Keratinocyte (primary cell): Measurements from ENCODE around the gene CCDC70. TPM values are rescaled to one million over a fixed set of nuclear protein-coding genes. Genes with fewer than 3 reads are reported as not detected.

Experiments
- DNase-seq: peaks from one replicate; pipeline ENCODE4 v3.0.0-alpha.2; 2011; ENCODE audit warnings: low read depth, missing footprints, low spot score
- FAIRE-seq: peaks from 2 replicates; lab custom pipeline; 2011; peaks lifted over from hg19 to GRCh38; lab: Jason Lieb, UNC
- H2AFZ ChIP-seq: 2 replicates; pipeline ENCODE4 v1.6.0; 2012; ENCODE audit warnings: low read length, control low read depth, inconsistent platforms; ENCODE audit not compliant: control insufficient read depth
- H3K27ac ChIP-seq: 2 replicates; pipeline ENCODE4 v1.5.1; 2011; ENCODE audit warnings: low read length; ENCODE audit not compliant: control insufficient read depth, insufficient read depth
- H3K27me3 ChIP-seq: 3 replicates; pipeline ENCODE4 v1.6.0; 2011; ENCODE audit warnings: low read length; ENCODE audit not compliant: control insufficient read depth, insufficient read depth; ENCODE audit errors: extremely low read depth
- H3K36me3 ChIP-seq, 2 experiments: 2 replicates in 1 of 2; 3 replicates in 1 of 2; pipeline ENCODE4 v1.5.1; 2011; ENCODE audit warnings: low read length in 2 of 2, mild to moderate bottlenecking in 1 of 2; ENCODE audit not compliant: control insufficient read depth in 2 of 2, insufficient read depth in 2 of 2; ENCODE audit errors: extremely low read depth in 1 of 2
- H3K4me1 ChIP-seq: 3 replicates; pipeline ENCODE4 v1.5.1; 2011; ENCODE audit warnings: low read length; ENCODE audit not compliant: control insufficient read depth, insufficient read depth; ENCODE audit errors: extremely low read depth
- H3K4me2 ChIP-seq: 3 replicates; pipeline ENCODE4 v1.6.0; 2011; ENCODE audit warnings: low read depth, low read length; ENCODE audit not compliant: control insufficient read depth, insufficient read depth; ENCODE audit errors: extremely low read depth
- H3K4me3 ChIP-seq, 3 experiments: fragments of 200-600 bp in 1 of 3; sonication (generic) in 1 of 3; 2 replicates in 2 of 3; 3 replicates in 1 of 3; pipeline ENCODE4 v1.5.1; 2011 to 2016; ENCODE audit warnings: low read length in 3 of 3, mild to moderate bottlenecking in 3 of 3, control low read depth in 2 of 3, inconsistent platforms in 1 of 3, low read depth in 1 of 3, mixed read lengths in 1 of 3, mixed run types in 1 of 3, moderate library complexity in 1 of 3; ENCODE audit not compliant: control insufficient read depth in 2 of 3, insufficient read depth in 2 of 3; ENCODE audit errors: extremely low read depth in 1 of 3
- H3K79me2 ChIP-seq: 2 replicates; pipeline ENCODE4 v1.6.0; 2012; ENCODE audit warnings: low read length; ENCODE audit not compliant: control insufficient read depth, insufficient read depth
- H3K9ac ChIP-seq: 3 replicates; pipeline ENCODE4 v1.6.0; 2011; ENCODE audit warnings: low read length; ENCODE audit not compliant: control insufficient read depth, insufficient read depth; ENCODE audit errors: extremely low read depth
- H3K9me1 ChIP-seq: 3 replicates; pipeline ENCODE4 v1.6.0; 2011; ENCODE audit warnings: low read length; ENCODE audit not compliant: control insufficient read depth, insufficient read depth; ENCODE audit errors: extremely low read depth
- H3K9me3 ChIP-seq: 2 replicates; pipeline ENCODE4 v1.5.1; 2012; ENCODE audit warnings: low read depth, low read length; ENCODE audit not compliant: control insufficient read depth
- H4K20me1 ChIP-seq: 3 replicates; pipeline ENCODE4 v1.6.0; 2011; ENCODE audit warnings: low read length; ENCODE audit not compliant: control insufficient read depth, insufficient read depth; ENCODE audit errors: extremely low read depth
- CTCF ChIP-seq, 3 experiments: IDR thresholded peaks in 1 of 3; conservative IDR thresholded peaks in 1 of 3; optimal IDR thresholded peaks in 1 of 3; 2 replicates in 2 of 3; 3 replicates in 1 of 3; pipeline versions ENCODE3 to v1.5.1; 2011; ENCODE audit warnings: low read length in 3 of 3, mild to moderate bottlenecking in 3 of 3, moderate library complexity in 2 of 3, control low read depth in 1 of 3, inconsistent platforms in 1 of 3; ENCODE audit not compliant: insufficient read depth in 2 of 3; ENCODE audit errors: extremely low read depth in 1 of 3
- EZH2 ChIP-seq: IDR thresholded peaks from one replicate; pipeline ENCODE4 v1.6.1; 2012; ENCODE audit warnings: inconsistent platforms, mild to moderate bottlenecking, low read length, moderate library complexity
- dilution Hi-C: fragments of 300-500 bp; cut with MboI; formaldehyde crosslinking; loops from one replicate; pipeline ENCODE4 v1.7.0; 2020; ENCODE audit warnings: low sequenced_read_pairs; ENCODE audit not compliant: extremely low pct_ligation_motif_present
- polyA plus RNA-seq, 5 experiments: library from polyadenylated mRNA; depleted of rRNA in 3 of 5; stranded (reverse) in 3 of 5; stranded (forward) in 1 of 5; unstranded in 1 of 5; fragments of >200 nt; gene quantifications; 1 replicate in 1 of 5; 2 replicates in 3 of 5; 3 replicates in 1 of 5; pipeline versions ENCODE4 v1.2.1 to v1.2.3, GENCODE V29; 2011 to 2012; ENCODE audit warnings: missing spikeins in 2 of 5, low read depth in 1 of 5, low replicate concordance in 1 of 5

The CCDC70 gene
- polyA plus RNA-seq, 1 donor (not counting 4 experiments of a cell fraction or from before 2014, with no cell fraction given) = not detected

- no peak overlapping the region for H3K4me2 ChIP-seq
Measured at GRCh38 chr13:51818276-51818675, 43.5 kb upstream of the CCDC70 start.

GRCh38 chr13:51818781-51819511 lies 42.8 kb upstream of the CCDC70 start:
- no peak overlapping the region for H3K27ac ChIP-seq
- no peak overlapping the region for H3K4me3 ChIP-seq
- H3K4me1 ChIP-seq = peaks cover 25% of the 10 kb centered on the region
- no peak overlapping the region for H3K9ac ChIP-seq
- no peak overlapping the region for H3K4me2 ChIP-seq
- H3K79me2 ChIP-seq = no peaks in the 10 kb centered on the region
- no peaks in the 10 kb centered on the region for H3K9me1 ChIP-seq
- no peak for DNase-seq
- no peaks in the 10 kb centered on the region for H3K9me3 ChIP-seq
- no peak for FAIRE-seq
- H3K27me3 ChIP-seq = peaks cover 24% of the 10 kb centered on the region
- no peak overlapping the region for H2AFZ ChIP-seq
- dilution Hi-C loops = no loop called here
- H3K36me3 ChIP-seq = no peaks in the 10 kb centered on the region
- TF ChIP-seq EZH2 (no peak), CTCF (optimal IDR thresholded peaks at IDR 0.05 in 1 of 3, IDR thresholded peaks at IDR 0.05 in 1 of 3, conservative IDR thresholded peaks at IDR 0.05 in 1 of 3; ENCODE audit: extremely low read depth in 1 of 3, insufficient read depth in 2 of 3, low read length in 3 of 3) (no peak)
- no peaks in the 10 kb centered on the region for H4K20me1 ChIP-seq

More at GRCh38 chr13:51818276-51818675, 43.5 kb upstream of the CCDC70 start:
- no peak overlapping the region for H3K4me3 ChIP-seq
- H2AFZ ChIP-seq = no peak overlapping the region
- FAIRE-seq (no peak), DNase-seq (no peak)
- no peaks in the 10 kb centered on the region for H3K36me3 ChIP-seq
- H3K9me1 ChIP-seq = no peaks in the 10 kb centered on the region
- H3K9me3 ChIP-seq = no peaks in the 10 kb centered on the region
- dilution Hi-C loops = no loop called here
- no peak overlapping the region for H3K27ac ChIP-seq
- H3K4me1 ChIP-seq = peaks cover 25% of the 10 kb centered on the region
- no peaks in the 10 kb centered on the region for H3K79me2 ChIP-seq
- no peak overlapping the region for H3K9ac ChIP-seq
- TF ChIP-seq EZH2 (no peak), CTCF (optimal IDR thresholded peaks at IDR 0.05 in 1 of 3, IDR thresholded peaks at IDR 0.05 in 1 of 3, conservative IDR thresholded peaks at IDR 0.05 in 1 of 3; ENCODE audit: extremely low read depth in 1 of 3, insufficient read depth in 2 of 3, low read length in 3 of 3) (no peak)
- H3K27me3 ChIP-seq = peaks cover 24% of the 10 kb centered on the region
- no peaks in the 10 kb centered on the region for H4K20me1 ChIP-seq
